Adipose tissue (tissue), 3 donors: ENCODE results near the gene KCNQ1. TPM values are rescaled to one million over a fixed set of nuclear protein-coding genes. Genes with fewer than 3 reads are reported as not detected.
A peak's percentile ranks its signal among the peaks of the same experiment; 100 is the strongest.

ENCODE experiments used
- H3K27ac ChIP-seq: one replicate; pipeline ENCODE4 v1.5.1; 2013; ENCODE audit warnings: low read depth, low read length
- WGBS, 3 donors: extraction: QIAGEN DNeasy Blood & Tissue Kit; methylation state at CpG; one replicate each; pipeline ENCODE4 v1.1.7; 2013; 5-methylcytosine and 5-hydroxymethylcytosine counted together
- polyA plus RNA-seq, 3 donors: library from polyadenylated mRNA; stranded (reverse); fragments of 200-250 nt; gene quantifications; one replicate each; pipeline ENCODE4 v1.2.3, GENCODE V29; 2013
- donor health status: healthy with polysubstance abuse.
- donor health status: Bipolar disorder and iron deficiency.
- donor health status: healthy.

KCNQ1 gene
- 10 to 100 TPM in 1 of 3 donors, 1 to 10 TPM in 2; 4.8 to 28.1 (median 9.6) TPM for polyA plus RNA-seq

- 2% methylated on average over 63 to 103 of the region's 116 CpGs for WGBS, 3 donors
- no peak within 1 kb of the TSS for H3K27ac ChIP-seq
These were observed at the start of gene KCNQ1 for GRCh38 chr11:2444821-2445745. Gene KCNQ1, plus strand, starts transcription at chr11:2445008. Its CDS starts 91 bp downstream, at chr11:2445099.

- no peak overlapping the region for H3K27ac ChIP-seq
These were observed 49.5 kb upstream of the KCNQ1 start for GRCh38 chr11:2395211-2395730.

GRCh38 chr11:2395856-2396255 is 49.0 kb upstream of the KCNQ1 start:
- WGBS, 3 donors, result 85 to 89% (median 86%) methylated on average over 17 of the region's 17 CpGs

More at GRCh38 chr11:2395211-2395730, 49.5 kb upstream of the KCNQ1 start:
- WGBS, 3 donors, result 83 to 90% (median 86%) methylated on average over 26 of the region's 26 CpGs

GRCh38 chr11:2396471-2396870 is 48.3 kb upstream of the KCNQ1 start:
- H3K27ac ChIP-seq, result no peak overlapping the region
- WGBS, 3 donors, result 90 to 91% (median 91%) methylated on average over 25 to 26 of the region's 26 CpGs

More at GRCh38 chr11:2395856-2396255, 49.0 kb upstream of the KCNQ1 start:
- no peak overlapping the region for H3K27ac ChIP-seq

GRCh38 chr11:2397005-2397404 is 47.8 kb upstream of the KCNQ1 start:
- 78 to 92% (median 91%) methylated on average over 12 of the region's 12 CpGs for WGBS, 3 donors
- H3K27ac ChIP-seq, result no peak overlapping the region

- H3K27ac ChIP-seq, result no peak overlapping the region
- 54 to 61% (median 60%) methylated on average over 6 to 7 of the region's 7 CpGs for WGBS, 3 donors
These were observed 46.0 kb upstream of the KCNQ1 start for GRCh38 chr11:2398664-2399355.

GRCh38 chr11:2399488-2400068 is 45.2 kb upstream of the KCNQ1 start:
- WGBS, 3 donors, result 5 to 15% (median 15%) methylated on average over 21 to 23 of the region's 23 CpGs
- peak overlapping the region; percentile 96 for H3K27ac ChIP-seq

GRCh38 chr11:2400069-2400761 is 44.6 kb upstream of the KCNQ1 start, which contains the start of gene TSSC4:
Gene TSSC4, plus strand, starts transcription at chr11:2400750. Its CDS starts 1,884 bp downstream, at chr11:2402634.
- peak within 1 kb of the TSS; percentile 96 for H3K27ac ChIP-seq
- 0 to 1% (median 0%) methylated on average over 66 of the region's 66 CpGs for WGBS, 3 donors

- 0 to 1% (median 0%) methylated on average over 55 of the region's 55 CpGs for WGBS, 3 donors
- peak overlapping the region; percentile 95 for H3K27ac ChIP-seq
These were observed 43.9 kb upstream of the KCNQ1 start for GRCh38 chr11:2400762-2401435.

GRCh38 chr11:2401436-2401984 is 43.3 kb upstream of the KCNQ1 start:
- 30 to 44% (median 37%) methylated on average over 12 of the region's 12 CpGs for WGBS, 3 donors
- H3K27ac ChIP-seq, result peak overlapping the region; percentile 95

GRCh38 chr11:2402106-2402505 is 42.7 kb upstream of the KCNQ1 start:
- no peak overlapping the region for H3K27ac ChIP-seq
- WGBS, 3 donors, result 89 to 91% (median 91%) methylated on average over 13 of the region's 13 CpGs

- no peak overlapping the region for H3K27ac ChIP-seq
- WGBS, 3 donors, result 85 to 88% (median 88%) methylated on average over 31 of the region's 31 CpGs
These were observed 41.7 kb upstream of the KCNQ1 start for GRCh38 chr11:2402890-2403645.

- WGBS, 3 donors, result 67 to 72% (median 68%) methylated on average over 12 of the region's 12 CpGs
- H3K27ac ChIP-seq, result no peak overlapping the region
These were observed 40.0 kb upstream of the KCNQ1 start for GRCh38 chr11:2404735-2405196.

- no peak overlapping the region for H3K27ac ChIP-seq
- 77 to 92% (median 88%) methylated on average over 13 to 14 of the region's 14 CpGs for WGBS, 3 donors
These were observed 38.4 kb upstream of the KCNQ1 start for GRCh38 chr11:2406451-2406850.

- no peak overlapping the region for H3K27ac ChIP-seq
- 77 to 89% (median 84%) methylated on average over 21 to 24 of the region's 24 CpGs for WGBS, 3 donors
These were observed 37.9 kb upstream of the KCNQ1 start for GRCh38 chr11:2406878-2407410.

GRCh38 chr11:2408671-2409070 is 36.1 kb upstream of the KCNQ1 start:
- WGBS, 3 donors, result 66 to 75% (median 73%) methylated on average over 10 to 11 of the region's 11 CpGs

More at GRCh38 chr11:2408671-2409070, 36.1 kb upstream of the KCNQ1 start:
- no peak overlapping the region for H3K27ac ChIP-seq
